Breast epithelium (tissue), 3 donors: ENCODE measurements around the gene STX10.

ENCODE experiments used
- CTCF ChIP-seq, 3 donors: fragments of 450-650 bp; IDR thresholded peaks; one replicate each; pipeline ENCODE4 v1.5.1; 2016 to 2017; ENCODE audit warnings: antibody characterized with exemption in 3 of 3, mild to moderate bottlenecking in 3 of 3, moderate library complexity in 3 of 3
- POLR2A ChIP-seq: fragments of 450-650 bp; IDR thresholded peaks from one replicate; pipeline ENCODE4 v1.6.1; 2016; ENCODE audit warnings: antibody characterized with exemption, mild to moderate bottlenecking, moderate library complexity
- POLR2AphosphoS5 ChIP-seq, 3 donors: sonication (generic); formaldehyde crosslinking; IDR thresholded peaks; one replicate each; pipeline ENCODE4 v1.6.1; 2017; ENCODE audit warnings: antibody characterized with exemption in 3 of 3

GRCh38 chr19:13169769-13170168 is 19.6 kb upstream of the STX10 start:
- TF ChIP-seq POLR2A, result no peak
- no peak for TF ChIP-seq CTCF (IDR thresholded peaks at IDR 0.05)
- TF ChIP-seq POLR2AphosphoS5 (IDR thresholded peaks at IDR 0.05), result peak in 1 of 3 donors; percentile 20
